ENCODE results near the gene RHOJ. TPM values are rescaled to one million over a fixed set of nuclear protein-coding genes. Genes with fewer than 3 reads are reported as not detected.

RHOJ gene
- polyA plus RNA-seq, 3 donors = not detected

DNA sequence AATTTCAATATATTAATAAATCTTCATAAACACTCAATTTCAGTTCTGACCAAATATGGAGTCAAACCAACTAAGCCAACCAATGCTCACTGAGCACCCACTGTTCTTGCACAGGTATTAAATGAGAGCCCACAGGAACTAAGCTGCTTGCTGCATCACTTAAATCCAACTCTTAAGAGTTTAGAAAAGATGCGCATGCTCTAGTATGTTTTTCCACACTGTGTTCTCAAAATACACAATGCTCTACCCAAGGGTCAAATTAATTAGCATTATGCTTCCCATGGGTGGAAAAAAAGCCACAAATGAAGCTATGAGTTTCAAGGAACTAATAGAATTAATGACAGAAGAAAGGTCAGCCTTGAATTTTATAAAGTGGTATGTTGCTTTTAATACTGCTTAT is 118.2 kb downstream of the RHOJ start:
- Histone ChIP-seq H3K4me2 (replicated peaks; ENCODE audit: extremely low read depth, low read length, poor library complexity, severe bottlenecking) (no peak overlapping the region), H3K36me3 (replicated peaks in 1 of 2; ENCODE audit: control insufficient read depth in 1 of 2, insufficient read depth in 2 of 2, low read length in 2 of 2) (no peaks in the 10 kb centered on the region), H3K79me2 (ENCODE audit: insufficient read depth, low read length) (no peaks in the 10 kb centered on the region), H3K27ac (ENCODE audit: low read depth in 1 of 2, low read length in 2 of 2) (no peak overlapping the region), H3K9ac (ENCODE audit: insufficient read depth, low read length, poor library complexity, severe bottlenecking) (no peak overlapping the region), H4K20me1 (ENCODE audit: insufficient read depth, low read length) (no peaks in the 10 kb centered on the region), H3K4me1 (ENCODE audit: control insufficient read depth in 1 of 2, insufficient read depth in 2 of 2, low read length in 2 of 2) (no peaks in the 10 kb centered on the region), H3K4me3 (replicated peaks in 1 of 3; ENCODE audit: low read depth in 2 of 3, low read length in 3 of 3) (no peak overlapping the region), H2AFZ (ENCODE audit: insufficient read depth, low read depth, low read length, poor library complexity, severe bottlenecking) (no peak overlapping the region), H3K9me3 (replicated peaks in 1 of 2; ENCODE audit: control insufficient read depth in 1 of 2, insufficient read depth in 1 of 2, low read length in 2 of 2) (peaks cover 0 to 8% of the 10 kb centered on the region in 2 donors), H3K27me3 (ENCODE audit: control insufficient read depth in 2 of 2, insufficient read depth in 2 of 2, low read length in 2 of 2) (no peaks in the 10 kb centered on the region)
- H3K9me3 Mint-ChIP-seq = peaks cover 1 to 19% (median 6%) of the 10 kb centered on the region in 7 donors
- intact Hi-C loops (cut with micrococcal nuclease) = no loop called here
- H3K4me3 Mint-ChIP-seq = no peak overlapping the region
- DNase-seq = no peak
- no peak overlapping the region for H3K27ac Mint-ChIP-seq
- H3K27me3 Mint-ChIP-seq (ENCODE audit: low read depth in 3 of 3) = peaks cover 0 to 2% (median 0%) of the 10 kb centered on the region in 3 donors
- no CpG with 5 or more reads among the region's 1 CpG for WGBS (ENCODE audit: insufficient coverage)
- TF ChIP-seq, protein P1, sequence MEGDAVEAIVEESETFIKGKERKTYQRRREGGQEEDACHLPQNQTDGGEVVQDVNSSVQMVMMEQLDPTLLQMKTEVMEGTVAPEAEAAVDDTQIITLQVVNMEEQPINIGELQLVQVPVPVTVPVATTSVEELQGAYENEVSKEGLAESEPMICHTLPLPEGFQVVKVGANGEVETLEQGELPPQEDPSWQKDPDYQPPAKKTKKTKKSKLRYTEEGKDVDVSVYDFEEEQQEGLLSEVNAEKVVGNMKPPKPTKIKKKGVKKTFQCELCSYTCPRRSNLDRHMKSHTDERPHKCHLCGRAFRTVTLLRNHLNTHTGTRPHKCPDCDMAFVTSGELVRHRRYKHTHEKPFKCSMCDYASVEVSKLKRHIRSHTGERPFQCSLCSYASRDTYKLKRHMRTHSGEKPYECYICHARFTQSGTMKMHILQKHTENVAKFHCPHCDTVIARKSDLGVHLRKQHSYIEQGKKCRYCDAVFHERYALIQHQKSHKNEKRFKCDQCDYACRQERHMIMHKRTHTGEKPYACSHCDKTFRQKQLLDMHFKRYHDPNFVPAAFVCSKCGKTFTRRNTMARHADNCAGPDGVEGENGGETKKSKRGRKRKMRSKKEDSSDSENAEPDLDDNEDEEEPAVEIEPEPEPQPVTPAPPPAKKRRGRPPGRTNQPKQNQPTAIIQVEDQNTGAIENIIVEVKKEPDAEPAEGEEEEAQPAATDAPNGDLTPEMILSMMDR (IDR thresholded peaks at IDR 0.05) = no peak
- no peaks in the 10 kb centered on the region for H3K36me3 Mint-ChIP-seq
- no peaks in the 10 kb centered on the region for H3K4me1 Mint-ChIP-seq

DNA sequence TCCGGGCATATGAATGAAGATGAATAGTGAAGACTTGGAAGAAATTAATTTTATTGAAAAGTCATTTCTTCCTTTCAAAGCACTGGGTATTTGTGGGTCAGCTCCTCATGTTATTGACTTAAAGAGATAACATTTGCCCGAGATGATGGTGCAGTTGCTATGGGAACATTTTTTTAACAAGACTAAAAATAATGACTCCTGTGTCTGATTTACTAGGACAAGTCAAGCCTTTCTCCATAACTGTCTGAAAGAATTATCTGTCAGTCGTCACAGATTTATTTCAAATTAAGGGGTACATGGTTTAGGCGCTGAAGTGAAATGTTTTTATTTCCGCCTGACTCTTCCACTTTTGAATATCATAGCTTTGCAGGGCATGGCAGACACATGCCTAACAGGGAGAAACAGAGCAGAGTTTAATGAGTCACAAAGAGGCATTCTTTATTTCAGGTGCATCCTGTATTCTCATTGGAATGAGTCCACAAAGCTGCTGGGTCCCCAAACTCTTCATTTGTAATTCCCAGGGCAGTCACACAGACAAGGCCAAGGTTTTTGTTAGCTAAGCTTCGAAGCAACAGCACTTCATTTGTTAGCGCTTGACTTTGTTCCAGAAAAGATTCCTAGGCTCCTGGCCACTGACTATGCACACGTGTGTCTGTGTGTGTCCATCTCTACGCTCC is 118.8 kb downstream of the RHOJ start:
- no peak overlapping the region for H3K4me2 ChIP-seq (replicated peaks; ENCODE audit: extremely low read depth, low read length, poor library complexity, severe bottlenecking)
- 100% methylated on average over 3 of the region's 9 CpGs for WGBS (ENCODE audit: insufficient coverage)
- peaks cover 0 to 2% (median 0%) of the 10 kb centered on the region in 3 donors for H3K27me3 Mint-ChIP-seq (ENCODE audit: low read depth in 3 of 3)

More for the DNA sequence above, 118.8 kb downstream of the RHOJ start:
- Histone ChIP-seq H3K4me3 (replicated peaks in 1 of 3; ENCODE audit: low read depth in 2 of 3, low read length in 3 of 3) (no peak overlapping the region), H4K20me1 (ENCODE audit: insufficient read depth, low read length) (no peaks in the 10 kb centered on the region), H3K36me3 (replicated peaks in 1 of 2; ENCODE audit: control insufficient read depth in 1 of 2, insufficient read depth in 2 of 2, low read length in 2 of 2) (no peaks in the 10 kb centered on the region), H3K9me3 (replicated peaks in 1 of 2; ENCODE audit: control insufficient read depth in 1 of 2, insufficient read depth in 1 of 2, low read length in 2 of 2) (peaks cover 0 to 4% of the 10 kb centered on the region in 2 donors), H3K4me1 (ENCODE audit: control insufficient read depth in 1 of 2, insufficient read depth in 2 of 2, low read length in 2 of 2) (no peaks in the 10 kb centered on the region), H3K9ac (ENCODE audit: insufficient read depth, low read length, poor library complexity, severe bottlenecking) (no peak overlapping the region), H3K79me2 (ENCODE audit: insufficient read depth, low read length) (no peaks in the 10 kb centered on the region), H2AFZ (ENCODE audit: insufficient read depth, low read depth, low read length, poor library complexity, severe bottlenecking) (no peak overlapping the region), H3K27ac (ENCODE audit: low read depth in 1 of 2, low read length in 2 of 2) (no peak overlapping the region), H3K27me3 (ENCODE audit: control insufficient read depth in 2 of 2, insufficient read depth in 2 of 2, low read length in 2 of 2) (no peaks in the 10 kb centered on the region)
- TF ChIP-seq, protein P1 (IDR thresholded peaks at IDR 0.05) = no peak
- Mint-ChIP-seq H3K27ac (peak overlapping the region in 1 of 7 donors; percentile 58), H3K4me3 (no peak overlapping the region), H3K9me3 (peaks cover 1 to 14% (median 6%) of the 10 kb centered on the region in 7 donors), H3K36me3 (no peaks in the 10 kb centered on the region), H3K4me1 (no peaks in the 10 kb centered on the region)
- no peak for DNase-seq
- intact Hi-C loops (cut with micrococcal nuclease) = no loop called here

All from CD14-positive monocyte (primary cell).